Limb (tissue), 2 donors: ENCODE data around the gene ZNF217.
"Not testable (repeated sequence)": the region's sequence is repeated elsewhere in the genome, so short reads cannot be mapped to it uniquely, and the experiment has no call there.

Experiments used
- DNase-seq, 2 donors: peaks; one replicate each; pipeline ENCODE4 v3.0.0-alpha.2; 2016; ENCODE audit errors: extremely low spot score in 2 of 2

Gene ZNF217

GRCh38 chr20:53593466-53594007, at the start of gene ZNF217:
Gene ZNF217 (minus strand): TSS chr20:53593839. CDS start chr20:53582826, 11,013 bp downstream.
- peak; percentile 52 to 86 for DNase-seq

GRCh38 chr20:53643031-53643832, 49.6 kb upstream of the ZNF217 start:
- DNase-seq = no peak

- no peak for DNase-seq
These were observed 48.8 kb upstream of the ZNF217 start for GRCh38 chr20:53642196-53643030.

- DNase-seq = no peak
These were observed 46.2 kb upstream of the ZNF217 start for GRCh38 chr20:53639647-53640440.

- no peak for DNase-seq
These were observed 45.5 kb upstream of the ZNF217 start for GRCh38 chr20:53639128-53639527.

GRCh38 chr20:53637310-53637709, 43.7 kb upstream of the ZNF217 start:
- not testable (repeated sequence) for DNase-seq

GRCh38 chr20:53636540-53637097, 43.0 kb upstream of the ZNF217 start:
- DNase-seq = no peak

- no peak for DNase-seq
These were observed 41.6 kb upstream of the ZNF217 start for GRCh38 chr20:53635221-53635620.

GRCh38 chr20:53631909-53632662, 38.4 kb upstream of the ZNF217 start:
- no peak for DNase-seq

- DNase-seq = no peak
These were observed 35.8 kb upstream of the ZNF217 start for GRCh38 chr20:53629436-53629835.

- not testable (repeated sequence) for DNase-seq
These were observed 35.1 kb upstream of the ZNF217 start for GRCh38 chr20:53628758-53629157.

GRCh38 chr20:53628076-53628475, 34.4 kb upstream of the ZNF217 start:
- no peak for DNase-seq

GRCh38 chr20:53627001-53627400, 33.4 kb upstream of the ZNF217 start:
- not testable (repeated sequence) for DNase-seq

- DNase-seq = no peak
These were observed 32.9 kb upstream of the ZNF217 start for GRCh38 chr20:53626584-53626983.

GRCh38 chr20:53625311-53626129, 31.9 kb upstream of the ZNF217 start:
- DNase-seq = no peak

- DNase-seq = not testable (repeated sequence)
These were observed 31.2 kb upstream of the ZNF217 start for GRCh38 chr20:53624927-53625250.

- peak; percentile 55 to 65 for DNase-seq
These were observed 30.0 kb upstream of the ZNF217 start for GRCh38 chr20:53623454-53624211.

- DNase-seq = no peak
These were observed 29.5 kb upstream of the ZNF217 start for GRCh38 chr20:53623134-53623453.
